Stimulated activated CD4-positive, alpha-beta T cell treated with anti-CD3 and anti-CD28 coated beads, Interleukin-12 subunit alpha, Interleukin-12 subunit beta, amount 100 ng/mL, for 4 hours (primary cell): Measurements from ENCODE around the gene ADAM12.

ENCODE experiments used
- DNase-seq: peaks from one replicate; pipeline ENCODE4 v3.0.0-alpha.2; 2020

The ADAM12 gene

GRCh38 chr10:126166797-126167196 lies 221.5 kb downstream of the ADAM12 start:
- no peak for DNase-seq

DNA sequence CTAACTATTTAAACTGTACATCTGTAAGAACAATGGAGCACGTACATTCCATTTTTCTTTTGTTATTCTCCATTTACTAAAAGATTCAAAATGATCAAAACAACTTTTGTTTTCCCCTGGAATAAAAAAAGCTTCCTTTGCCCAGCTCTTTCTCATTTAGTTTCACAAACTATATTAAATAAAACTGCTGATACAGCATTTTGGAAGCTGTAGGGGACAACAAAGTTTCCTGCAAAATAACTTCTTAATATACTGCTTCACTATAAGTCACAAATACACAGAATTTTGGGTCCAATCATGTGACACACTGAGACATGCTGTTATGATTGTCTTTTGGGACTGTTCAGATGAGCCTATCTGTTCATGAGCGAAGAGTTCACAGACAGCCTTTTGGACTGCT lies 222.4 kb downstream of the ADAM12 start:
- no peak for DNase-seq

DNA sequence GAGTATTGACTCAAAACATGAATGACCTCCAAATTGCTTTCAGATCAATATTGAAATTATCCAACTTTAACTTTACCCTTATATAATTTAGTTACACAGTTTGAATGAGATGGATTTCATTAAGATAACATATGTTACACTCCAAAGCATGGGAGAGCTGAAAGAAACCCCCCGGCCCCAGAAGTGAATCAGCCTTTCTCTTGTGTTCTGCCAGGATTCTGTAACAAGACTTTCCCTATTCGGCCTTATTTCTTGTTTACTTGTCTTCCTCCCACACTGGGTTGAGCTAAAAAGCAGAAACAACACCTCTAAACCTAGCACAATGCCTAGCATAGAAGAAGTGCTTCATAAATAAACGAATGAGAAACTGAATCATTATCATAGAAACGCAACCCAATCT lies 224.8 kb downstream of the ADAM12 start:
- no peak for DNase-seq

GRCh38 chr10:126161691-126162090 lies 226.6 kb downstream of the ADAM12 start:
- no peak for DNase-seq

DNA sequence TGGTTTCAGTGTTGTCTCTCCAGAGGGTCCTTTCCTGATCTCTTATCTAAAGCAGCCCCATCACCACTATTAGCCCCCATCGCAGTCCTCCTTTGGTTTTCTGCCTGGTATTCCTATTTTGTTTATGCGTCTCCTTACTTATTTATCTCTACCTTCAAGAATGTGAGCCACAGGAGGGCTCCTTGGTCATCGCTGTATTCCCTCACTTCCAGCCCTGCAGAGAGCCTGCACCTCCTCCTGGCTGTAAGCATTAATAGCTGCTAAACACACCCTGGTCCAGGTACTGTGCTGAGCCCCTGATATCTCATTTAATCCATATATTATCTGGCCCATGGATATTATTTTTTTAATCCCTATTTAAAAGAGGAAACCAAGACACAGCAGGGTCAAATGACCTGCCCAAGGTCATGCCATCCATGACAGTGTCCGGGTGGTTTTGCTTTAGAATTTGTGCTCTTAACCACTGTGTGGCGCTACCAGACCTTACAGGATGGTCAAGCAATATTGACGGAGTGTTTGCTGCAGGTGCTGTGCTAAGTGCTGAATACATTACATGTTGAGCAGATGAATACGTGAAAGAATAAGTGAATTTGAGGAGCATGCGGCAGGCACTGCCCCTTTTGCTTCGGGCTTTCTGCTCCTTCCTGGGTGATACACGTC lies 227.2 kb downstream of the ADAM12 start:
- no peak for DNase-seq

DNA sequence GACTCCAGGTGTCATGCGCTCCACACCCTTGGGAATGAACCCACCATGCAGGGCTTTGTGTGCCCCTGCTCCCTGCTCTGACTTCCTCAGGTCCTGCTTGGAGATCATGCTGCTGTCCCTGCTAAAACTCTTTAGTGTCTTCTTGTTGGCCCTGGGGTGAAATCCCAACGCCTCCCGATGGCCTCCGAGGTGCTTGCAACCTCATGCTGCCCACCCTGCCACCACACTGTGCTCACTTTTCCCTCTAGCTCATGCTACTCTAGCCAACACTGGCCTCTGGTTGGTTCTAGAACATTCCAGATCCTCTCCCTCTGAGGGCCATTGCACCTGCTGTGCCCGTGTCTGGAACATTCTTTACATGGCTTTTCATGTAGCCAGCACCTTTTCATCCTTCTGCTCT lies 227.7 kb downstream of the ADAM12 start:
- no peak for DNase-seq

DNA sequence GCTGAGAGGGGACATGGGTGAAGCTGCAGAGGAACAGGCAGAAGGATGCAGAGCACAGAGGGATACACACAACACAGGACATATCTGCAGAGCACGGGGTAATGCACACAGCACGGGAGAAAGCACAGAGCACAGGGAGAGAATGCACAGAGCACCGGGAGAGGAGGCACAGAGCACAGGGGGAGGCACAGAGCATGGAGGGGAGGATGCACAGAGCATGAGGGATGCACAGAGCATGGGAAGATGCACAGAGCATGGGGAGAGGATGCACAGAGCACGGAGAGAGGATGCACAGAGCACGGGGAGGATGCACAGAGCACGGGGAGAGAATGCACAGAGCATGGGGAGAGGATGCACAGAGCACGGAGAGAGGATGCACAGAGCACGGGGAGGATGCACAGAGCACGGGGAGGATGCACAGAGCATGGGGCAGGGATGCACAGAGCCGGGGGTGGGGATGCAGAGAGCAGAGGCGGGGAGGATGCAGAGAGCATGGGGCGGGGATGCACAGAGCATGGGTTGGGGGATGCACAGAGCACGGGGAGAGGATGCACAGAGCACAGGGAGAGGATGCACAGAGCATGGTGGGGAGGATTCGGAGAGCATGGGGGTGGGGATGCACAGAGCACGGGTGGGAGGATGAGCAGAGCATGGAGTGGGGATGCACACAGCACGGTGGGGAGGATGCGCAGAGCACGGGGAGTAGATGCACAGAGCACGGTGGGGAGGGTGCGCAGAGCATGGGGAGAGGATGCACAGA lies 230.0 kb downstream of the ADAM12 start:
- DNase-seq = no peak

- no peak for DNase-seq
Measured at GRCh38 chr10:126157189-126157588, 231.1 kb downstream of the ADAM12 start.

DNA sequence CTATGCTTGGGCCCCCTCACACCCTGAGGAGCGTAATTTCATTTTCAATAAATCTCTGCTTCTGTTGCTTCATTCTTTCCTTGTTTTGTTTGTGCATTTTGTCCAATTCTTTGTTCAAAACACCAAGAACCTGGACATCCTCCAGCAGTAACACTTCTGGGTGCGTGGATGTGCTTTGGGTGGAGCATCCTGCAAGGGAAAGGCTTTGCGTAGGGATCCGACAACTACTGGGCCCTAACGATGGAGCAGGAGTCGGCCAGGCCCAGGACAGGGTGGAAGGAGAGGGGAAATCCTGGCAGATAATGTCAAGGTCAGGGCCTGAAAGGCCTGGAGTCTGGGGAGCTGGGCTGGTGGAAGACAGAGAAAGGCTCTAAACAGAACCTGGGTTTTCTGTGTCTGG lies 231.8 kb downstream of the ADAM12 start:
- DNase-seq = no peak

DNA sequence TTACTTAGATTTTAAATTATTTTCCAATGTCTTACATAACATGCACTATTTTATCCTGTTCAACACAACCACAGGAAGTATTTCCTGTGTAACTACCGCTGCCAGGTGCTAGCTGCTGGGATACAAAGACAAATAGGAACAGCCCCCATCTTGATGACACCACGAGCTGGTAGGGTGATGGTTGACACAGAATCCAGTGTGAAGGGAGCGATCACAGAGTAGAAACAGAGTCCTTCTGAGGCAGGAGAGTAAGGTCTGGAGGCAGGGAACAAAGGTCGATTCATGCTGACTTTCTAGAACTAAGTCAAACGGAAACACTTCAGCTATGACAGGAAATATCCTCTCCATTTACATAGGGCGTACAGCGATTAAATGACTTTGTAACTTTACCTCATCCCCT lies 232.3 kb downstream of the ADAM12 start:
- DNase-seq = no peak

GRCh38 chr10:126155528-126155927 lies 232.7 kb downstream of the ADAM12 start:
- DNase-seq = no peak

- no peak for DNase-seq
Measured at GRCh38 chr10:126153711-126154628, 234.3 kb downstream of the ADAM12 start.

- no peak for DNase-seq
Measured at GRCh38 chr10:126147866-126148587, 240.2 kb downstream of the ADAM12 start.

DNA sequence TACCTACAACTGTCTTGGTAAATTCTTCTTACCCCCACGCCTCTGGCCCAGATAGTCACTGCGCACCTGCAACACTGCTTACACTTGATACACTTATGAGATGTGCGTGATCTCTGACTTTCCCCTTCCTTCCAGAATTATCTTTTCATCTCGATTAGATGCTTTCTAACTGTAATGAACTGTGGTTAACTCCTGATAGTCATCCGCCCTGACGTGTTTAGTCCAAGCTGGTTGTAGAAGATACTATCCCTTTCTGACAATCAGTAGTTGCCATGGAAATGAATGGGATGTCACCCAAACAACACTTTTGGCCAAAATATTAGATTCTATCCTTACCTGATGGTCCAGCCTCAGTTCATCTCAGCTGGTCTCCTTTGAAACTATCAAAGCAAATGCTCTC lies 241.5 kb downstream of the ADAM12 start:
- no peak for DNase-seq

GRCh38 chr10:126143117-126143516 lies 245.2 kb downstream of the ADAM12 start:
- DNase-seq = no peak

DNA sequence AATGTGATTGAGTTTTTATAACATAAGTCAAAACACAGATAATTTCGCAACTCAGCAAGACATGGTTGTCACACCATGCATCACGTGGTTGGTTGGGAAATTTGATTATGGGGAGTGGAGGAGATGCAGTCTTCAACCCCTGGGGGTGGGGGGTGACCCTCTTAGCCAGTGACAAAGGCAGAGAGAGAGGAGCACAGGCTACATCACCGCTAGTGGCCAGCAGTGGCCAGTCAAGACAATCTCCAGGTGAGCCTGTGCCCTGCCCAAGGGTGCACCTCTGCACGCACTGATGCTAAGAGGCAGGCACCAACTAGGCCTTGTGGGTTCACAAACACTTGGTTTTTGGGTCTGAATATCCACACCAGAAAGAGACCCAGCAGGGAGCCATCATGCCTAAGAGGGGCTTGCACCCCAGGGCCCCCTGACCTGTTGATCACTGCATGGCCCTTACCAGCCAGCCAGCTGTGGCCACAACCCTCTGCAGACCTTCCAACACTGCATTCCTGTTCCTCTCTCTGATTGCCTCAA lies 247.5 kb downstream of the ADAM12 start:
- no peak for DNase-seq

GRCh38 chr10:126137562-126138221 lies 250.6 kb downstream of the ADAM12 start:
- no peak for DNase-seq

DNA sequence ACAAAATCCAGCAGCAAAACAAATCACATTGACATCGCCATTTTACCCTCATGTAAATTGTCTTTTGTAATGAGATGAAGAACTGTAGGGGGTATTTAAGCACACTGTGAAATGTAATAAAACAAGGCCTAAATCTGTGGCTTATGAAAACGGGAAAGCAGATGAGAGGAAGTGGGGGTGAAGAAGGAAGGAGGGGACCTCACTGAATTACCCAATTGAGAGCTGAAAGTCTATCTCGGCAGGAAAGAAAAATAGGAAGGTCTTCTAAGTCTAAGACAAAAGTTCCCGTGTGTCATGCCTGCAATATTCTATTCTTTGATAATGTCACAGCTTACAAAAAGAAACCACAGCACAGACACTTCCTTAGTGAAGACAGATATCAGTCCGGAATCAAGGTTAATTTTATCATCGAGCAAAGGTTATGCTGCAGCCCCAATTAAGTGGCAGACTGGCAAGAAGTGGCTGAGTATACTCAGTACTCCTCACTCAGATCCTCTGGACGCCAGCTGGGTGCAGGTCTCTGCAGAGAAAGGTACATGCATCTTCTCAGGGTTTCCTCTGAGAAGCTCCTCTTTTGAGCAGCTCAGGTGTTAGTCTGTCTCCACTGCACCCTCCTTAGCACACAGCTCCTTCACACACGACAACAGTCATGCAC lies 252.2 kb downstream of the ADAM12 start:
- no peak for DNase-seq

DNA sequence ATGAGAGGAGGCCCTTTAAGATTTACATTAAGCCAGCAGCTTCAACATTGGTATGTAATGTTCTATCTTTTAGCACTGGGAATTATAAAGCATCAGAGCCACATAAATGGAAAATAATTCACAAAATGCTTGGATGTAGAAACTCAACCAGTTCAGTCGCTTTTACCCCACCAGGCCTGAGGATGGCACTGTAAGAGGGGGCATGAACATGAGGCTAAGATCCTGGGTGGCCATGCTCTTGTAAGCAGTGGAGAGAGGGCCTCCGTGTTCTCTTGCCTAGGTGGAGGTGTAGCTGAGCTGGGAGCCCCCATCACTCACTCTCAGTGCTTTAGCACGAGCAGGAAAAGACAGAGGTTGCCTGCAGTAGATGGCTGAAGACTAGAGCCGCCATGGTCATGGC lies 253.1 kb downstream of the ADAM12 start:
- DNase-seq = no peak

DNA sequence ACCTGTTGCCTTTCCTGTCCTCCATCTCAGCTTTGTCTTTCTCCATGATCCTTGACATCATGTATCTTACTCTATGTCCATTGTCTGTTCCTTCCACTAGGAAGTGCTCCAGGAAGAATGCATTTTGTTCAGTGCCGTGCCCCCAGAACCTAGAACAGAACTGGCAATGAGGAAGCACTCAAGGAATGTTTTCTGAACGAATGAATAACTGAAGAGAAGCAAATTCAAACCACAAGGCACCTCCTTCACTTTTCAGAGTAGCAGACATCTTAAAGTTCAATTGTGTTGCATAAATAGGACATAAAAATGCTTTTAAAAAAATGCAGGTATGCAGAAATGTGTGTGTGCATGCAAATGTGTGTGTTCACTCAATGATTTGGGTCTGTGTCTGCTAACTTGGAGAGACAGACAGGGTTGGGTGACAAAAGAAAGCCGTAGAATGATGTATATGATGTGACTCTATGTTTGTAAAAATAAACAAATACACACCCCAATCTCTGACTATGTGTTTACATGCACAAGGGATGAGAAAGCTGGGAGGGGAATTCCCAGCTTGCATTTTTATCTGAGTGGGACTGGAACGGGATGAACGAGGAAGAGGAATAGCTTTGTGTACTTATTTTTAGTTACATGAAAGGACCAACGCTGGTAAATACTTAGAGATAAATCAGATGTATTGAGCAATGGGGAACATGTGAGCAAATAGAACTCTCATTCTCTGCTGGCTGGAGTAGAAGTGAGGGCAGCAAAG lies 254.2 kb downstream of the ADAM12 start:
- no peak for DNase-seq
